Activated naive CD4-positive, alpha-beta T cell treated with anti-CD3 and anti-CD28 coated beads, Interleukin-2, amount 10 ng/mL, durations not matched to agents 7 days and 5 days (primary cell): Measurements from ENCODE around the gene KRT80.

Source experiments
- CTCF ChIA-PET: fragments of 350-600 bp; sonication (Branson Sonifier 250); formaldehyde crosslinking; loops from one replicate; lab custom pipeline; 2021; ENCODE audit warnings: antibody characterized with exemption; lab: Charles Lee
- DNase-seq: peaks from one replicate; pipeline ENCODE4 v3.0.0-alpha.2; 2020
- H3K27ac Mint-ChIP-seq: one replicate; pipeline ENCODE4 v1.8.0; 2021; ENCODE audit warnings: mild to moderate bottlenecking, moderate library complexity, mixed read lengths
- H3K27me3 Mint-ChIP-seq: one replicate; pipeline ENCODE4 v1.8.0; 2021; ENCODE audit warnings: mild to moderate bottlenecking, mixed read lengths
- H3K36me3 Mint-ChIP-seq: one replicate; pipeline ENCODE4 v1.8.0; 2021; ENCODE audit warnings: mixed read lengths
- H3K4me1 Mint-ChIP-seq: one replicate; pipeline ENCODE4 v1.8.0; 2021; ENCODE audit warnings: mixed read lengths
- H3K4me3 Mint-ChIP-seq: one replicate; pipeline ENCODE4 v1.8.0; 2021; ENCODE audit warnings: mild to moderate bottlenecking, moderate library complexity, mixed read lengths
- H3K9me3 Mint-ChIP-seq: one replicate; pipeline ENCODE4 v1.8.0; 2021; ENCODE audit warnings: mixed read lengths

Gene KRT80

DNA sequence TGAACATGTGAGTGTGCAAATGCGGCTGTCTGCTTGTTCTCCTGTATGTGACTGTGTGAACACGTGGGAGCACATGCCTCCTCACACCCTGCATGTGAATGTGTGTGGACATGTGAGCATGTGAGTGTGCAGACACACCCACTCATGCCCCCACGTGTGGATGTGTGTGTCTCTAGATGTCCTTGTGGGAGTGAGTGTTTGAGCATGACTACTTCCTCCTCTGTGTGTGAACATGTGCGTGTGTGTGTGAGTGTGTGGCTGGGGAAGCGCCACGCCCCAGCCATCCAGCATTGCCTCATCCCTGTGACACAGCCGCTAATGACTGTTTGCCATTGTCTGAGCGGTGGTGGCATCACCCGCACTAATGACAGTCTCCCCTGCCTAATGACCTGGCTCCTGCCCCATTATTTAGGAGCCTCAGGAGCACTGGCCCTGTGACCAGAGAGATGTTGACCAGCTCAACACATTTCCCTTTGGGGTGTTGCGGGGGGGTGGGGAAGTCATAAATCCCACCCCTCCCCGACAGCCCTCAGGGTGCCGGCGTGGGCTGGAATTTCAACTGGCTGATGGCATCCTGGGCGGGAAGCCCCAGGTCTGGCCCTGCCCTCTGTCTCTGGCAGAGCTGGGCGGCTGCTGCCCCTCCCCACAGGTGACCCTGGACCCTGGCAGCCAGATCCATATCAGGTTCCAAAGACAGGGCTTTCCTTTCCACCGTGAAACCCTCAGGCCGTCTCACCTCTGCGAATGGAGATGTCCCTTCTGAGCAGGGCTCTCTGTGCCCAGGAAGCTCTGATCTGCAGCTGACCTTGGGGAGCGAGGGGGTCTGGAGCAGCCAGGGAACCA is 11.5 kb upstream of the KRT80 start:
- no peaks in the 10 kb centered on the region for H3K36me3 Mint-ChIP-seq
- no peaks in the 10 kb centered on the region for H3K4me1 Mint-ChIP-seq
- CTCF ChIA-PET: interaction anchor here (0.7 kb wide), 1 partner anchor 193 kb away, joined by 3 read pairs; no protein-coding TSS in a partner anchor
- no peaks in the 10 kb centered on the region for H3K9me3 Mint-ChIP-seq
- no peak overlapping the region for H3K4me3 Mint-ChIP-seq
- H3K27me3 Mint-ChIP-seq: peaks cover 66% of the 10 kb centered on the region
- H3K27ac Mint-ChIP-seq: no peak overlapping the region
- no peak for DNase-seq

GRCh38 chr12:52202361-52203078 is 10.7 kb upstream of the KRT80 start:
- H3K4me1 Mint-ChIP-seq: no peaks in the 10 kb centered on the region
- no peaks in the 10 kb centered on the region for H3K9me3 Mint-ChIP-seq
- H3K4me3 Mint-ChIP-seq: no peak overlapping the region
- no peak for DNase-seq
- H3K36me3 Mint-ChIP-seq: no peaks in the 10 kb centered on the region
- CTCF ChIA-PET: interaction anchor here (0.7 kb wide), 1 partner anchor 29 kb away, joined by 4 read pairs; no protein-coding TSS in a partner anchor
- H3K27me3 Mint-ChIP-seq: peaks cover 60% of the 10 kb centered on the region
- H3K27ac Mint-ChIP-seq: no peak overlapping the region

GRCh38 chr12:52201451-52201839 is 9.6 kb upstream of the KRT80 start:
- H3K36me3 Mint-ChIP-seq: no peaks in the 10 kb centered on the region

GRCh38 chr12:52200781-52201450 is 9.1 kb upstream of the KRT80 start:
- no peak for DNase-seq
- H3K9me3 Mint-ChIP-seq: no peaks in the 10 kb centered on the region
- CTCF ChIA-PET: no interaction called here
- H3K36me3 Mint-ChIP-seq: no peaks in the 10 kb centered on the region
- peaks cover 58% of the 10 kb centered on the region for H3K27me3 Mint-ChIP-seq
- no peak overlapping the region for H3K27ac Mint-ChIP-seq
- H3K4me1 Mint-ChIP-seq: no peaks in the 10 kb centered on the region
- H3K4me3 Mint-ChIP-seq: no peak overlapping the region

More at GRCh38 chr12:52201451-52201839, 9.6 kb upstream of the KRT80 start:
- CTCF ChIA-PET: interaction anchor here (0.7 kb wide), 1 partner anchor 28 kb away, joined by 4 read pairs; no protein-coding TSS in a partner anchor
- DNase-seq: no peak
- Mint-ChIP-seq H3K27ac (no peak overlapping the region), H3K4me1 (no peaks in the 10 kb centered on the region), H3K4me3 (no peak overlapping the region), H3K27me3 (peaks cover 58% of the 10 kb centered on the region), H3K9me3 (no peaks in the 10 kb centered on the region)

GRCh38 chr12:52200086-52200780 is 8.4 kb upstream of the KRT80 start:
- no peaks in the 10 kb centered on the region for H3K4me1 Mint-ChIP-seq
- no peak overlapping the region for H3K27ac Mint-ChIP-seq
- CTCF ChIA-PET: no interaction called here
- H3K27me3 Mint-ChIP-seq: peaks cover 65% of the 10 kb centered on the region
- DNase-seq: no peak
- H3K4me3 Mint-ChIP-seq: no peak overlapping the region
- no peaks in the 10 kb centered on the region for H3K36me3 Mint-ChIP-seq
- H3K9me3 Mint-ChIP-seq: no peaks in the 10 kb centered on the region

GRCh38 chr12:52199294-52199919 is 7.6 kb upstream of the KRT80 start:
- DNase-seq: no peak
- no peak overlapping the region for H3K4me3 Mint-ChIP-seq
- no peaks in the 10 kb centered on the region for H3K4me1 Mint-ChIP-seq
- H3K36me3 Mint-ChIP-seq: no peaks in the 10 kb centered on the region
- H3K9me3 Mint-ChIP-seq: no peaks in the 10 kb centered on the region
- peaks cover 69% of the 10 kb centered on the region for H3K27me3 Mint-ChIP-seq
- CTCF ChIA-PET: interaction anchor here (0.6 kb wide), 1 partner anchor 87 kb away, joined by 3 read pairs; no protein-coding TSS in a partner anchor
- H3K27ac Mint-ChIP-seq: no peak overlapping the region

GRCh38 chr12:52198454-52199215 is 6.8 kb upstream of the KRT80 start:
- H3K36me3 Mint-ChIP-seq: no peaks in the 10 kb centered on the region
- H3K4me3 Mint-ChIP-seq: no peak overlapping the region
- CTCF ChIA-PET: interaction anchor here (0.6 kb wide), 1 partner anchor 1976 kb away, joined by 3 read pairs; no protein-coding TSS in a partner anchor
- no peak for DNase-seq
- peaks cover 71% of the 10 kb centered on the region for H3K27me3 Mint-ChIP-seq
- H3K27ac Mint-ChIP-seq: no peak overlapping the region
- no peaks in the 10 kb centered on the region for H3K9me3 Mint-ChIP-seq
- H3K4me1 Mint-ChIP-seq: peaks cover 3% of the 10 kb centered on the region

DNA sequence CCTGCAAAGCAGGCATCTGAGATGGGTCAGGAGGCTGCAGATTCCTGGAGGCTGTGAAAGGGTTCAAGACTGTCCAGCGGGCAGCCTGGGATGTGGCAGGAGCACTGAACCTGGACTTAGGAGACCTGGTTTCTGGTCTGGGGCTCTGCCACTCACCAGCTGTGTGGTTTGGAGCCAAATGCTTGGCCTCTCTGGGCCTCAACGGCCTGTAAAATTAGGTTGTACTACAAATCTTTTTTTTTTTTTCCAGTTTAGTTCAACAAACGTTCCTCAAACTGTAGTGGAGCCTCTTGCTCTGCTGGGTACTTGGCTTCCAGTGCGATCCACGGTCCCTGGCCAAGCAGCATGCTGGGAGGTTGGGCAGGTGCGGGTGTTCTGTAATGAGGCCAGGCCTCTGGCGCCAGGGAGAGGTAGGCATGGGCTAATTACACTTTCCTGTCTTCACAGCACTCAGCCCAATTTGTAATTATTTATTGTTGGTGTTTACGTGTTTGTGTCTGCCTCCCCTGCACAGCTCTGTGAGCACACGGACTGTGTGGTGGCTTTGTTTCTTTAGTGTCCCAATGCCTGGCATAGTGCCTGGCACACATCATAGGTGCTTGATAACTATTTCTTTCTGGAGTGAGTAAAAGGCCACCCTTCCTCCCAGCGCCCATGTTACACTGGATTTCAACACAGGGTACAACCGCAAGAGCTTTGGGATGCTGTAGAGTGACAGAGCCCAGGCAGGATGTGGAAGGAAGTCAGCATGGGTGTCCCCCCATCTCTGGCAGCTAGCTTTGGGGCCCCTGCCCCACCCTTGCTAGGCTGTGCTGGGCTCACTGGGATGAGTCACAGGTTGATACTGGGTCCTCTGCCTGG is 5.8 kb upstream of the KRT80 start:
- Mint-ChIP-seq H3K27ac (no peak overlapping the region), H3K4me3 (no peak overlapping the region), H3K27me3 (peaks cover 71% of the 10 kb centered on the region), H3K4me1 (peaks cover 3% of the 10 kb centered on the region), H3K36me3 (no peaks in the 10 kb centered on the region), H3K9me3 (no peaks in the 10 kb centered on the region)
- CTCF ChIA-PET: interaction anchor here (0.6 to 1.0 kb wide), 3 partner anchors 33 to 1977 kb away, joined by 3 read pairs; no protein-coding TSS in a partner anchor
- DNase-seq: no peak

- Mint-ChIP-seq H3K4me1 (peaks cover 3% of the 10 kb centered on the region), H3K36me3 (no peaks in the 10 kb centered on the region), H3K27ac (no peak overlapping the region), H3K4me3 (no peak overlapping the region), H3K9me3 (no peaks in the 10 kb centered on the region), H3K27me3 (peaks cover 61% of the 10 kb centered on the region)
- no peak for DNase-seq
- CTCF ChIA-PET: no interaction called here
Observed at GRCh38 chr12:52195065-52195730, 3.4 kb upstream of the KRT80 start.

DNA sequence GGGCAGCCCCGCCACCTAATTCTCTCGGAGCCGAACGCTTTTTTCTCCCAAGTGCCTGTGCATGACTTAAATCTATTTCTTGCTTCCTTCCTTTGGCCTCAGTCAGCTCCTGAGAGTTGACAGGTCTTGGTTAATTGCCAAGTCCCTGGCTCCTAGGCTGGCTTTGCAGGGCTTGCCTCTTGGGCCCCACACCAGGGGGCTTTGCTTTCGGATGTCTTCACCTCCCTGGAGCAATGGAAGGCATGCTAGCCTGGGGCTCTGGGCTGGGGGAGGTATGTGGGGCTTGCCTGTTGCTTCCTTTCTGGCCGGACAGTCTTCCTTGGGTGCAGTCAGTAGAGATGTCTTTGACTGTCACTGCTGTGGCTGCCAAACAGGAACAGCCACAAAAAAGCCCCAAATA is 2.2 kb upstream of the KRT80 start:
- CTCF ChIA-PET: interaction anchor here (1.1 kb wide), 1 partner anchor 19 kb away, joined by 4 read pairs; no protein-coding TSS in a partner anchor
- Mint-ChIP-seq H3K36me3 (no peaks in the 10 kb centered on the region), H3K27me3 (peaks cover 66% of the 10 kb centered on the region), H3K27ac (no peak overlapping the region), H3K4me3 (no peak overlapping the region), H3K9me3 (no peaks in the 10 kb centered on the region), H3K4me1 (peaks cover 5% of the 10 kb centered on the region)
- no peak for DNase-seq

DNA sequence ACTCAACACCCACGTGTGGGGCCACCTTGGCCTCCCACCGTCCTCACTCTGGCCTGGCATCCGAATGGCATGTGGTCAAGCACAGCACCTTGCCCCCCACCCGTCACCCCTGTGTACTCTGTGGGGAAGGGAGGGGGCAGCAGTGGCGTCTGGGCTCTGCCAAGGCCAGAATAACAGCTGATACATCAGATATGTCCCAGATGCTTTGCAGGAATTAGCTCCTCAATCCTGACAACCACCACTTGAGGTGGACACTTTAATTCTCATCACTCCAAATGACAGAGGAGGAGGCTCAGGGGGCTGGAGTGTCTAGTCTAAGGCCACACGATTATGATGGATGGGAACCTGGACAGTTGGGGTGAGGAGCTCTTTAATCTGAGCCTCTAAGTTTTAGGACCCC is 1.7 kb upstream of the KRT80 start:
- Mint-ChIP-seq H3K9me3 (no peaks in the 10 kb centered on the region), H3K4me1 (peaks cover 5% of the 10 kb centered on the region), H3K36me3 (no peaks in the 10 kb centered on the region), H3K4me3 (no peak overlapping the region), H3K27me3 (peaks cover 71% of the 10 kb centered on the region), H3K27ac (no peak overlapping the region)
- CTCF ChIA-PET: interaction anchor here (1.0 to 1.1 kb wide), 2 partner anchors 19 to 174 kb away, joined by 3 to 4 read pairs; no protein-coding TSS in a partner anchor
- no peak for DNase-seq
